HUES48 (cell line): ENCODE data around the gene EPS15.

Experiments
- H3K27ac ChIP-seq: one replicate; pipeline ENCODE4 v1.7.0; 2013; ENCODE audit warnings: low read depth, low read length, inconsistent platforms
- H3K27me3 ChIP-seq: 2 replicates; pipeline ENCODE4 v1.6.1; 2013; ENCODE audit warnings: mild to moderate bottlenecking, low read length; ENCODE audit not compliant: control insufficient read depth, insufficient read depth
- H3K36me3 ChIP-seq: 2 replicates; pipeline ENCODE4 v1.6.1; 2013; ENCODE audit warnings: low read length; ENCODE audit not compliant: control insufficient read depth, insufficient read depth
- H3K4me1 ChIP-seq: 2 replicates; pipeline ENCODE4 v1.6.1; 2013; ENCODE audit warnings: mild to moderate bottlenecking, low read length; ENCODE audit not compliant: control insufficient read depth, insufficient read depth
- H3K4me3 ChIP-seq: 2 replicates; pipeline ENCODE4 v1.5.1; 2013; ENCODE audit warnings: mild to moderate bottlenecking, low read depth, low read length
- H3K9ac ChIP-seq: 2 replicates; pipeline ENCODE4 v1.6.1; 2013; ENCODE audit warnings: mild to moderate bottlenecking, low read depth, low read length, moderate library complexity
- H3K9me3 ChIP-seq: 2 replicates; pipeline ENCODE4 v1.6.1; 2013; ENCODE audit warnings: low read length; ENCODE audit not compliant: control insufficient read depth, insufficient read depth

Gene EPS15

GRCh38 chr1:51323778-51324177 lies 195.3 kb downstream of the EPS15 start:
- H3K27me3 ChIP-seq = no peaks in the 10 kb centered on the region
- H3K9ac ChIP-seq = no peak overlapping the region
- no peak overlapping the region for H3K27ac ChIP-seq
- H3K36me3 ChIP-seq = no peaks in the 10 kb centered on the region
- no peaks in the 10 kb centered on the region for H3K4me1 ChIP-seq
- no peak overlapping the region for H3K4me3 ChIP-seq
- H3K9me3 ChIP-seq = no peaks in the 10 kb centered on the region

DNA sequence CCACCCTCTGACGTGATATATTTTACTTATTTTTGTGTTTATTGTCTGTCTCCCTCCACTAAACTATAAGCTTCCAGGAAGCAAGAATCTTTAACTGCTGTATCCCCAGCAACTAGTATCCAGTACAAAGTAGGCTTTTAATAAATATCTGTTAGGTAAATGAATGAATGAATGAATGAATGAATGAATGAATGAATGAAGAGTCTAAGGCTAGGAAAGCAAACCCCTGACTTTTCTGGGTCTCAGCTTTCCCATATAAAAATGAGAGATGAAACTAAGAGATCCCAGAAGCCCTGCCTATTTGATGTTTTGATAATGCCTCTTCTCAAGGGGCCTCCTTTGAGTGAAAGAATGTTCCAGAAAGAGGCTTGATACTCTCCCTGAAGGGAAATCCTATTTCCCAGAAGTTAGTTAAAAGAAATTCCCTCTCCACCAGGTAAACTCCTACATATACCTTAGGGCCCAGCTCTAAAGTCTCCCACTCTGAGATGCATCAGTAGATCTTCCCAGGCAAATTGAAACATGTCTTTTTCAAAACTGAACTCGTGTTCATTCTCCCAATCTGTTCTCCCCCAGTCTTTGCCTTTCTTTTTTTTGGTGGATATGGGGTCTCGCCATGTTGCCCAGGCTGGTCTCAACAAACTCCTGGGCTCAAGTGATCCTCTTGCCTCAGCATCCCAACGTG lies 196.5 kb downstream of the EPS15 start:
- Histone ChIP-seq H3K27ac (no peak overlapping the region), H3K4me1 (no peaks in the 10 kb centered on the region), H3K9me3 (no peaks in the 10 kb centered on the region), H3K4me3 (no peak overlapping the region), H3K9ac (no peak overlapping the region), H3K36me3 (no peaks in the 10 kb centered on the region), H3K27me3 (no peaks in the 10 kb centered on the region)

GRCh38 chr1:51321924-51322280 lies 197.2 kb downstream of the EPS15 start:
- Histone ChIP-seq H3K9ac (no peak overlapping the region), H3K27me3 (no peaks in the 10 kb centered on the region), H3K4me1 (no peaks in the 10 kb centered on the region), H3K36me3 (no peaks in the 10 kb centered on the region), H3K9me3 (no peaks in the 10 kb centered on the region), H3K4me3 (no peak overlapping the region), H3K27ac (no peak overlapping the region)

GRCh38 chr1:51320967-51321923 lies 197.8 kb downstream of the EPS15 start:
- no peaks in the 10 kb centered on the region for H3K9me3 ChIP-seq
- no peaks in the 10 kb centered on the region for H3K36me3 ChIP-seq
- H3K4me3 ChIP-seq = no peak overlapping the region
- no peaks in the 10 kb centered on the region for H3K4me1 ChIP-seq
- no peak overlapping the region for H3K9ac ChIP-seq
- H3K27ac ChIP-seq = no peak overlapping the region
- H3K27me3 ChIP-seq = no peaks in the 10 kb centered on the region

- no peak overlapping the region for H3K4me3 ChIP-seq
- H3K27me3 ChIP-seq = no peaks in the 10 kb centered on the region
- no peaks in the 10 kb centered on the region for H3K9me3 ChIP-seq
- no peaks in the 10 kb centered on the region for H3K4me1 ChIP-seq
- no peak overlapping the region for H3K27ac ChIP-seq
- H3K36me3 ChIP-seq = no peaks in the 10 kb centered on the region
- no peak overlapping the region for H3K9ac ChIP-seq
Observed at GRCh38 chr1:51317798-51318197, 201.3 kb downstream of the EPS15 start.

DNA sequence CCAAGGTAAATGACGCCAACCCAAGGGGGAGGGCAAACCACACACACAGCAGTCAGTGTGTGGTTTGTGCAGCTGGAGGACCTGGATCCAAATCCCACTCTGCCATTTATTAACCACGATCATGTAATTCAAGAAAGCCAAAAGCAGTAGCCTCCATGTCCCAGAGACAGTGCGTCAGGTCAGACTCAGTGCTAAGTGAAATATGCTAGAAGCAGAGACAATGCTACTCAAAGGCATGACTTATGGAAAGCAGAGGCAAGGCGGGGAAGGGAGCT lies 202.3 kb downstream of the EPS15 start:
- no peaks in the 10 kb centered on the region for H3K36me3 ChIP-seq
- no peak overlapping the region for H3K9ac ChIP-seq
- H3K4me1 ChIP-seq = no peaks in the 10 kb centered on the region
- H3K27ac ChIP-seq = no peak overlapping the region
- H3K4me3 ChIP-seq = no peak overlapping the region
- no peaks in the 10 kb centered on the region for H3K27me3 ChIP-seq
- no peaks in the 10 kb centered on the region for H3K9me3 ChIP-seq

DNA sequence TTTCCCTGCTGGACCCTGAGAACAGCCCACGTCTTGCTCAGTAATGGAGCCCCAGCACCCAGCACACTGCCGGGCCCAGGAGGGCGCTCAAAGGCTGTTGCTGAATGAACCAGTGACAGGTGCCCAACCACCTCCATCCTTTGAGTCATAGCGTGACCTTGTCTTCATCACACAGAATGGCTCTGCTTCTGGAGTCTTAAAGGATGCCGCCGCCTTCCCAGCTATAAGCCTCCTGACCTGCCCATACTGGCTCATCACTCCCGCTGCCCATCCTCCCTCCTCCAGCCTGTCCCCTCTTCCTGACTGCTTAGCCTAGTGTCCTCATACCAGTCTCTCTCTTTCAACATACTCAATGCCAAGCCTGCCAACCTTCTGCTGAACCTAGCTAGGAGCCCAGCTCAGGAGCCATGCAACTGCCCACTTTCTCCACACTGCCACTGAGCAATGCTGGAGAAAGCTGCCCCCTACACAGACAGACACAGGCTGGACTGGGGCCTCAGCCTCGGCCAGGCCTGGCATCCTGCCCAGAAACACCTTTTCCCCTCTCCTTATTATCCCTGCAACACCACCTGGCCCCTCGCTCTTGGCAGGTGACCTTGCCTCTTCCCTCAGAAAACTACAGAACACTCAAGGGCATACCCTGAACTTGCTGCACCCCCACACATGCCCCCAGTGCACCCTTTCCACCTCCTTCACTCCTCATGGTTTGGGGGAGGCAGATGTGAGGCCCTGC lies 202.8 kb downstream of the EPS15 start:
- no peak overlapping the region for H3K9ac ChIP-seq
- no peaks in the 10 kb centered on the region for H3K4me1 ChIP-seq
- no peaks in the 10 kb centered on the region for H3K27me3 ChIP-seq
- H3K4me3 ChIP-seq = no peak overlapping the region
- no peak overlapping the region for H3K27ac ChIP-seq
- H3K9me3 ChIP-seq = no peaks in the 10 kb centered on the region
- H3K36me3 ChIP-seq = no peaks in the 10 kb centered on the region

- no peaks in the 10 kb centered on the region for H3K9me3 ChIP-seq
- no peak overlapping the region for H3K9ac ChIP-seq
- no peaks in the 10 kb centered on the region for H3K4me1 ChIP-seq
- no peaks in the 10 kb centered on the region for H3K27me3 ChIP-seq
- H3K36me3 ChIP-seq = no peaks in the 10 kb centered on the region
- H3K27ac ChIP-seq = no peak overlapping the region
- no peak overlapping the region for H3K4me3 ChIP-seq
Observed at GRCh38 chr1:51314974-51315373, 204.1 kb downstream of the EPS15 start.

GRCh38 chr1:51313961-51314777 lies 204.9 kb downstream of the EPS15 start:
- Histone ChIP-seq H3K4me3 (no peak overlapping the region), H3K9me3 (no peaks in the 10 kb centered on the region), H3K27ac (no peak overlapping the region), H3K4me1 (no peaks in the 10 kb centered on the region), H3K9ac (no peak overlapping the region), H3K36me3 (no peaks in the 10 kb centered on the region), H3K27me3 (no peaks in the 10 kb centered on the region)

- Histone ChIP-seq H3K9ac (no peak overlapping the region), H3K4me1 (no peaks in the 10 kb centered on the region), H3K36me3 (no peaks in the 10 kb centered on the region), H3K27ac (no peak overlapping the region), H3K27me3 (no peaks in the 10 kb centered on the region), H3K4me3 (no peak overlapping the region), H3K9me3 (no peaks in the 10 kb centered on the region)
Observed at GRCh38 chr1:51313268-51313852, 205.7 kb downstream of the EPS15 start.
